WERI-Rb-1 (cell line): ENCODE data around the gene MMP7.

Source experiments
- DNase-seq: peaks from one replicate; pipeline ENCODE4 v3.0.0-alpha.2; 2020
- H3K27ac ChIP-seq: fragments of 250-450 bp; sonication (Bioruptor Pico); 2 replicates; pipeline ENCODE4 v1.5.1; 2020; ENCODE audit warnings: mild to moderate bottlenecking, moderate library complexity
- H3K27me3 ChIP-seq: fragments of 250-450 bp; sonication (Bioruptor Pico); 2 replicates; pipeline ENCODE4 v1.5.1; 2021; ENCODE audit warnings: mild to moderate bottlenecking, low read depth, moderate library complexity; ENCODE audit not compliant: insufficient read depth, severe bottlenecking
- H3K36me3 ChIP-seq: fragments of 250-450 bp; sonication (Bioruptor Pico); 2 replicates; pipeline ENCODE4 v1.5.1; 2020; ENCODE audit warnings: mild to moderate bottlenecking, moderate library complexity
- H3K4me3 ChIP-seq: 2 replicates; pipeline ENCODE4 v1.5.1; 2011; ENCODE audit warnings: low read depth, mild to moderate bottlenecking, control low read depth, low read length
- H3K9me3 ChIP-seq: fragments of 250-450 bp; sonication (Bioruptor Pico); 2 replicates; pipeline ENCODE4 v1.5.1; 2021; ENCODE audit warnings: mild to moderate bottlenecking, moderate library complexity; ENCODE audit not compliant: severe bottlenecking
- TF ChIP-seq, protein P1 (sequence below): IDR thresholded peaks from 2 replicates; pipeline ENCODE4 v1.5.1; 2011; ENCODE audit warnings: low read depth, mild to moderate bottlenecking, control low read depth, inconsistent platforms, low read length

MMP7 gene

DNA sequence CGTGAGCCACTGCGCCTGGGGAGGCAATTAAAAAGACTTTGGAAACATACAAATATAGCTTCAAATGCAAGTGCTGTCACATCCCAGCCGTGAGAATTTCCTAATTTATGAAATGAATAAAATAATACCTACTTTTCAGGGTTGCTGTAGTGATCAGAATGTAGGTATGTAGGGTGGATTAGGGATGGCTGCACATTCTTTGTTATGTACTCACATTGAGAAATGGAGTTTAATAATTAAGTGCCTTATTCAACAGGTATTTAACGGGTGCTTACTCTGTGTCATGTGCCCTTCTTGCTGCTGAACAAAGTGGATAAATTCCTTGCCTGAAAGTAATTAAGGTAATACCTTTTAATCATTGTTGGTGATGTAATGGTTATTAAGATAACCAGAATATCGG is 37.0 kb downstream of the MMP7 start:
- DNase-seq: no peak
- H3K4me3 ChIP-seq: no peak overlapping the region
- no peaks in the 10 kb centered on the region for H3K9me3 ChIP-seq
- no peaks in the 10 kb centered on the region for H3K36me3 ChIP-seq
- H3K27ac ChIP-seq: no peak overlapping the region
- no peaks in the 10 kb centered on the region for H3K27me3 ChIP-seq
- TF ChIP-seq, protein P1, sequence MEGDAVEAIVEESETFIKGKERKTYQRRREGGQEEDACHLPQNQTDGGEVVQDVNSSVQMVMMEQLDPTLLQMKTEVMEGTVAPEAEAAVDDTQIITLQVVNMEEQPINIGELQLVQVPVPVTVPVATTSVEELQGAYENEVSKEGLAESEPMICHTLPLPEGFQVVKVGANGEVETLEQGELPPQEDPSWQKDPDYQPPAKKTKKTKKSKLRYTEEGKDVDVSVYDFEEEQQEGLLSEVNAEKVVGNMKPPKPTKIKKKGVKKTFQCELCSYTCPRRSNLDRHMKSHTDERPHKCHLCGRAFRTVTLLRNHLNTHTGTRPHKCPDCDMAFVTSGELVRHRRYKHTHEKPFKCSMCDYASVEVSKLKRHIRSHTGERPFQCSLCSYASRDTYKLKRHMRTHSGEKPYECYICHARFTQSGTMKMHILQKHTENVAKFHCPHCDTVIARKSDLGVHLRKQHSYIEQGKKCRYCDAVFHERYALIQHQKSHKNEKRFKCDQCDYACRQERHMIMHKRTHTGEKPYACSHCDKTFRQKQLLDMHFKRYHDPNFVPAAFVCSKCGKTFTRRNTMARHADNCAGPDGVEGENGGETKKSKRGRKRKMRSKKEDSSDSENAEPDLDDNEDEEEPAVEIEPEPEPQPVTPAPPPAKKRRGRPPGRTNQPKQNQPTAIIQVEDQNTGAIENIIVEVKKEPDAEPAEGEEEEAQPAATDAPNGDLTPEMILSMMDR: no peak

DNA sequence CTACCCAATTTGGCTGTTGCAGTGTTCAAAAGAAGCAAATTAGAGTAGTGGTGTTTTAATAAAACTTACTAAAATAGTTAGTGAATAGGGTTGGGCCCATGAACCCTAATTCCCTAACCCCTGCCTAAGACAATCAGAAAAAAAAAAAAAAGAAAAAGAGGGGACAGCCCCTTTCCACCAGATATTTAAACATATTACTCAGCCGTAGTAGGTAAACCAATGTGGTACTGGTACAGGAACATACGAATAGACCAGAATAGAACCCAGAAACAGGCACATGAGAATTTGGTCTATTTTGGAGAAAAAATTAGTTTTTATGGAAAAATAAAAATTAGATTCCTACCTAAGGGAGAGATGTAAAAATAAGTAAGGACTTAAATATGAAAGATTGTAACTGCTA is 38.6 kb downstream of the MMP7 start:
- no peak overlapping the region for H3K27ac ChIP-seq
- DNase-seq: no peak
- H3K36me3 ChIP-seq: no peaks in the 10 kb centered on the region
- TF ChIP-seq, protein P1: no peak
- H3K4me3 ChIP-seq: no peak overlapping the region
- no peaks in the 10 kb centered on the region for H3K27me3 ChIP-seq
- H3K9me3 ChIP-seq: no peaks in the 10 kb centered on the region

DNA sequence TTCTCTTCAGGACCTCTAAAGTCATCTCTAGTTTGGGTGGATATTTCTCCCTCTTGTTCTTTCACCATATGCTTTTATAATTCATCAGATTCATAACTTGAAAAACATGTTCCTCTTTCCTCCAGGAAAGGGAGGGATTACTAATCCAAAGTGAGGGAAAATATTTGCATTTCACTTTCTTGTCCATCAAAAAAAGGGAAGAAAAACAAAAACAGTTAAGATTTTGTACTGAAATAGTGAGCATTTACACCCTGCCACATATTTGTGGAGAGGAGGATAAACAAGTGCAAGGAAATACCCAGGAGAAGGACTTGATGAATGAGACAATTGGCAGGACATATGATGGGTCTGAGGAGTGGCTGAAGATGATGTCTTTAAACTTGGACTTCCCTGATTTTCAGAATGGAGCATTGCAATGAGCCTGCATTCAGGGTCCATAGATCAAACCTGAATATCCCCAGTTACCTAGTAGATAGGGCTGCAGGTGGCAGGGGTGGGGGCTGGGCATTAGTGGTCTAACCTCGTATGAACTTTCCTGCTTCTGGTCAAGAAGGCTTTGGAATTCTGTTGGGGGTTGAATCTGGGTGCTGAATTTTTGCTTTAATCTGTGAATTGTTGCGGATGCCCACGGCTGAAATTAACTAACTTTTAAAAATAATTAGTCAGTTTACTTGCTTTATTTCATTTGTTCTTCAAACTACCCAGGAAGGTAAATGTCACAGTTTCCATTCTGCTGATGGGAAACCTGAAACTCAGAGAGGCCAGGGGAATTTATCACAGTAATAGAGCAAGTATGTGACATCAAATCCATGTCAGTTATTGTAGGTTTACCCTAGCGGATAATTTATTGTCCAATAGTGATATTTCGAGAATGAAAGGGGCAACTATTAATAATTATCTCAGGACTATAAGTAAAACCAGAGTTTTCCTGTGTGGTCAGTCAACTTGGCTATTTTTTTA is 41.1 kb downstream of the MMP7 start:
- Histone ChIP-seq H3K27me3 (no peaks in the 10 kb centered on the region), H3K27ac (no peak overlapping the region)
- DNase-seq: no peak

GRCh38 chr11:102488208-102488607 is 42.3 kb downstream of the MMP7 start:
- Histone ChIP-seq H3K27me3 (no peaks in the 10 kb centered on the region), H3K27ac (no peak overlapping the region), H3K4me3 (no peak overlapping the region), H3K36me3 (no peaks in the 10 kb centered on the region), H3K9me3 (no peaks in the 10 kb centered on the region)
- TF ChIP-seq, protein P1: no peak
- no peak for DNase-seq

More for the DNA sequence above, 41.1 kb downstream of the MMP7 start:
- Histone ChIP-seq H3K9me3 (no peaks in the 10 kb centered on the region), H3K36me3 (no peaks in the 10 kb centered on the region), H3K4me3 (no peak overlapping the region)
- TF ChIP-seq, protein P1: no peak

GRCh38 chr11:102487214-102487613 is 43.3 kb downstream of the MMP7 start:
- H3K36me3 ChIP-seq: no peaks in the 10 kb centered on the region
- no peaks in the 10 kb centered on the region for H3K27me3 ChIP-seq
- H3K27ac ChIP-seq: no peak overlapping the region
- H3K4me3 ChIP-seq: no peak overlapping the region
- no peak for DNase-seq
- TF ChIP-seq, protein P1: no peak
- no peaks in the 10 kb centered on the region for H3K9me3 ChIP-seq
